Measurements from ENCODE around the gene TMEM37. TPM values are rescaled to one million over a fixed set of nuclear protein-coding genes. Genes with fewer than 3 reads are reported as not detected.

The TMEM37 gene
- total RNA-seq, 2 donors from 2014 or later = 6.1 to 16.4 TPM

- DNase-seq = no peak
- intact Hi-C loops (cut with DNase I) = loop anchor here in 1 of 2 donors (5.0 kb wide), 1 partner anchor 87 kb away; no protein-coding TSS in a partner anchor
- no peak for ATAC-seq
Observed at GRCh38 chr2:119483896-119484718, 52.5 kb downstream of the TMEM37 start.

GRCh38 chr2:119484834-119485233, 53.2 kb downstream of the TMEM37 start:
- intact Hi-C loops (cut with DNase I) = loop anchor here in 1 of 2 donors (5.0 kb wide), 1 partner anchor 88 kb away; no protein-coding TSS in a partner anchor
- ATAC-seq (peak in 1 of 2 donors; percentile 11), DNase-seq (no peak)

- DNase-seq = peak; percentile 57
- intact Hi-C loops (cut with DNase I) = no loop called here
- ATAC-seq = peak; percentile 50 to 64
Observed at GRCh38 chr2:119485336-119486110, 53.9 kb downstream of the TMEM37 start.

- intact Hi-C loops (cut with DNase I) = no loop called here
- ATAC-seq (no peak), DNase-seq (no peak)
Observed at GRCh38 chr2:119486196-119486827, 54.7 kb downstream of the TMEM37 start.

- intact Hi-C loops (cut with DNase I) = no loop called here
- ATAC-seq = peak in 1 of 2 donors; percentile 48
- no peak for DNase-seq
Observed at GRCh38 chr2:119486886-119487285, 55.2 kb downstream of the TMEM37 start.

- intact Hi-C loops (cut with DNase I) = no loop called here
- ATAC-seq (no peak), DNase-seq (no peak)
Observed at GRCh38 chr2:119487434-119488244, 56.0 kb downstream of the TMEM37 start.

Other genes starting within 250 kb of the TMEM37 start
- 10 to 100 TPM in 1 of 2 donors, 1 to 10 TPM in 1; 7.7 to 11.2 TPM for gene STEAP3, start 208.0 kb upstream of the TMEM37 start, total RNA-seq
- gene C2orf76, start 65.0 kb upstream of the TMEM37 start, total RNA-seq = 10 to 100 TPM in 1 of 2 donors, 1 to 10 TPM in 1; 9.9 to 11.5 TPM
- gene DBI, start 64.9 kb upstream of the TMEM37 start, total RNA-seq = 100 to 1,000 TPM; 172 to 227 TPM
- under 1 TPM in 1 of 2 donors, not detected in 1; 0.32 TPM for gene SCTR, start 92.6 kb downstream of the TMEM37 start, total RNA-seq
- gene CFAP221, start 112.6 kb downstream of the TMEM37 start, total RNA-seq = under 1 TPM; 0.91 to 0.97 TPM
- 1 to 10 TPM; 8.6 to 9.3 TPM for gene TMEM177, start 247.3 kb downstream of the TMEM37 start, total RNA-seq

Data from left cardiac atrium (tissue), 4 donors.